GM21825 (cell line): ENCODE results near the gene SLC27A1.

ENCODE experiments used
- ATAC-seq: cut with Tn5 transposase; IDR thresholded peaks from one replicate; pipeline ENCODE4 v1.9.1; 2021; ENCODE audit warnings: mild to moderate bottlenecking, moderate library complexity; ENCODE audit not compliant: unreplicated experiment

SLC27A1 gene

DNA sequence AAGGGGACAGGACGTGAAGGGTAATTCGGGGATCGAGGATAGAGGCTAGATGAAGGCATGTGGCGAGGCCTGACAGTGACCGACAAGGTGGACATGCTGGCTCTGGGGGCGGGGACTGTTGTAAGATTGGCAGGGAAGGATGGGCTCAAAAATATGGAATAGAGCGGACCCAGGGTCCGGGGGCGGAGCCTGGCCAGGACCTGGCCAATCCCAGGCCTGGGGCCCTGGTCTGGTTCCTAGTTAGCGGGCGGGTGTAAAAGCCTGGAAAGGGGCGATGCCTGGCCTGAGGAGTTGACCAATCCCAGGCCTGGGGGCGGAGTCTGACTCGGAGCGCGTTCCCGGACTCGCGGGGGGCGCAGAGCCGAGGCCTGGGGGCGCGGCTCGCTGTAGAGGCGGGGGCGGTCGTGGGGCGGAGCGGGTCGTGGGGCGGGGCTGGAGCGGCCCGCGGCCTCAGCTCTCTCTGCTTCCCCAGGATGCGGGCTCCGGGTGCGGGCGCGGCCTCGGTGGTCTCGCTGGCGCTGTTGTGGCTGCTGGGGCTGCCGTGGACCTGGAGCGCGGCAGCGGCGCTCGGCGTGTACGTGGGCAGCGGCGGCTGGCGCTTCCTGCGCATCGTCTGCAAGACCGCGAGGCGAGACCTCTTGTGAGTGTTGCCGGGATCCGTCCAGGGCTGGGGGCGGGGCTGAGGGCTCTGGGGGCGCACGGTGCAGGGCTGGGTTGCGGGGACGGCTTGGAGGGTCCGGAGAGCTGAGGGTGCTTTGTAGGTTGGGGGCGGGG is at the start of gene SLC27A1:
Gene SLC27A1, plus strand, starts transcription at position 457 of the 774 bp plus-strand sequence. Its CDS starts 17 bp downstream, at position 474.
- peak; percentile 72 for ATAC-seq

GRCh38 chr19:17421942-17422341 is 48.4 kb upstream of the SLC27A1 start:
- ATAC-seq: no peak

- ATAC-seq: no peak
Observed at GRCh38 chr19:17423429-17424208, 46.7 kb upstream of the SLC27A1 start.

DNA sequence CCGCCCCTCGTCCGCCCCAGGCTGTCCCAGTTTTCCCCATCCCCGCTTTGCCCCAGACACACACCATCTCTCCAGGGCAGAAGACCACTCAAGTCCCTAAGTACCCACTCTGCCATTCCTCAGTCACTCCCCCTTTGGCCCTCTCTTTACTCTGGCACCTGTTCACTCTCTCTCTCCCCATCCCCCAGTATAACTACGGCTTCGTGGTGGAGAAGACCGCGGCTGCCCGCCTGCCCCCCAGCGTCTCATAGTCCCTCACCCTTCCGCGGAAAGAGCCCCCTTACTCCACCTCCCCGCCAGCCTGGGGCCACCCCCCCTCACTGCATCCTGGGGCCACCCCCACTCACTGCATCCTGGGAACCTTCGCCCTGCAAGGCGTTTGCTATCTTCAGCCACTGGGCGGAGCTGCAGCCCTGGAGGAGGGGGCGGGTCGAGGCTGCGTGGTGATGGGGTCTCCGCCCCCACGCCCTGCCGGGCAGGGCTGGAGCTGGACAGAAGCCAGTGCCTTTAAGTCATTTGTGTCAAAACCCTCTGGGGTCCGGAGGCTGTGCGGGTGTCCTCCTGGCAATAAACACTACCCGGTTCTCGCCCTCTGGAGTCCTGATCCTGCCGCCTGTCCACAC is 45.5 kb upstream of the SLC27A1 start:
- ATAC-seq: no peak

GRCh38 chr19:17429641-17430113 is 40.6 kb upstream of the SLC27A1 start:
- ATAC-seq: no peak

DNA sequence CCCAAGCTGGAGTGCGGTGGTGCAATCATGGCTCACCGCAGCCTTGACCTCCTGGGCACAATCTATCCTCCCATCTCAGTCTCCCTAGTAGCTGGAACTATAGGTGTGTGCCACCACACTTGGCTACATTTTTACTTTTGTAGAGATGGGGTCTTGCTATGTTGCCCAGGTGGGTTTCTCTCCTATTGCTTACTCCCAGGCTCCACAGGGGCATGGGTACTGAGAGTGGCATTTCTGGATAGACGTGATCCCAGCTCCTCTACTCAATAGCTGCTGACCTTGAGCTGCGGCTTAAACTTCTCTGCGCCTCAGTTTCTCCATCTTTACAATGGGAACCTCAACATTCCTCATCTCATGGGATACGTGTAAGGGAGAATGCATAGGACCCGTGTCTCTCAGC is 38.9 kb upstream of the SLC27A1 start:
- no peak for ATAC-seq

- no peak for ATAC-seq
Observed at GRCh38 chr19:17435218-17435617, 35.1 kb upstream of the SLC27A1 start.

DNA sequence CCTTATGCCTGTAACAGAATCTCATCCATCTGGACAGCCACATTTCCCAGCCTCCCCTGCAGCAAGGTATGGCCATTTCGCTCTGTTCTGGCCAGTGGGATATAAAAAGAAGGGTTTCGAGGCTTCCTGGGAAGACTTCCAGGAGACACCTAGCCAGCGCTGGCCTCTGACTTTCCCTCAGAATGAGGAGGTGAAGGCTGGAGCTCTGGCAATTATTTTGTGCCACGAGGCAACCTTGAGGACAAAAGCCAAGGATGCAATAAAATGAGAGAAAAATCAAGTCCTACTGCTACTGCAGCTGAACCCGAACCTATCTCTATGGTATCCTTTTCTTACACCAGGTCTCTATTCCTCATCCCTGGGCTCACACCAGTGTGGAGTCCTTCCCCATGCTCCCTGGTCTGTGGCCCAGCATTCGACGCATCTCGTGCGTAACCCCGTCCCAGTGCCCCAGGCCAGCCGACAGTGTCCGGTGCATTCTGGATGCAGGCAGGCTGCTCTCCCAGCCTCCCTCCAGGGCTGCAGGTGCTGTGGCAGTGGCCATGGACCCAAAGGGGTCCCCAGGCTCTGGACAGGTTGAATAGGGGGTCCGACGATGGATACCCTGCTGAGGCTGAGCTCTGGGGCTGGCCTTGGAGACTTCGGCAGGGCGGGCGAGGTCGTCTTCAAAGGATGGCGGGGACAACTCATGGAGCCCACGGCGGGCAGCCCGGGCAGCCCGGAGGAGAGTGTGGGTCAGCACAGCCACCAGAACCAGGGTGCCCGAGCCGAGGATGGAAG is 34.0 kb upstream of the SLC27A1 start:
- ATAC-seq: no peak

DNA sequence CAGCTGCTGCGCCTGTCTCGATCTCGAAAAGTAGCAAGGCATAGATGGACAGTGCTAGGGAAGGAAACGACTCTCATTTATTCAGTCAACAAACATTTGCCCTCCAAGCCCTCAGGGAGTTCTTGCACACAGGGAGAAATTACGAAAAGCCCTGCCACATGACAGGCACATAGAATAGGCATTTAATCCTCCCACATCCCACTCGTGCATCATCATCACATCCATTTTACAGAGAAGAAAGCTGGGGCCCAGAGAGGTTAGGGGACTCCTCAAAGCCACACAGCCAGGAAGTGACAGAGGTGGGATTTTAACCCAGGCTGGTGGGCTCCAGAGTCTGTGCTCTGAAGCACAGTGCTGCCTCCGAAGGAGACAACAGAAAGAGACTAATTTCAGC is 33.5 kb upstream of the SLC27A1 start:
- ATAC-seq: no peak

DNA sequence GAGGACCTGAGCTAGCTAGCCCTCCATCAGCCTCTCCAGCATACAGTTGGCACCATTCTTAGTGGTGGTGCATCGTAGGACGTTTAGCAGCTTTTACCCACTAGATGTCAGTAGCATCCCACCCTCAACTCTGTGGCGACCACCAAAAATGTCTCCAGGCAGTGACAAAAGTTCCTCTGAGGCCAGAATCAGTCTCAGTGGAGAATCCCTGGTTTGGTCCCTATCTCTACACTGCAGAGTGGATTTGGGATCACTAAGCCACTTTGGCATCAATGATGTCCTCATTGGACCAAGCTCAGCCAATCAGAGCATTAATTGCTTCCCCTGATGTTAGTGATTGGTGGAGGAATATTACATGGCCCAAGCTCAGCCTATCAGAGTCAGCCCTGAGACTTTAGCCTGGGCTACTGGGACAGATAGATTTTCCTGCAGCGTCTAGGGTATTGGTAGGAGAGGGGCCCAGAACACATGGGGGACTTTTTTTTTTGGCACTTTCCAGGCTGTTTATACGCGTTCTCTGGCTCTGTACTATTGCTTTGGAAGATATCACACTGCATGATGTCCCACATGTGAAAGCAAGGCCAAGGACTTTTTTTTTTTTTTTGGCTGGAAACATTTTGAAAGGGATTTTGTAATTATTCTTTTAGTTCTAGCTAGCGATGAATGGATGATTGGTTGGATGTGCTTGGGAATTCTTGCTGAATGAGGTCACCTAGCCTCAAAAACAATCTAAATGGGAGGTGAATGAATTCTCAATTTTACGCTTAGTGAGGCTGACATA is 28.9 kb upstream of the SLC27A1 start:
- ATAC-seq: no peak

GRCh38 chr19:17445526-17446165 is 24.7 kb upstream of the SLC27A1 start:
- ATAC-seq: no peak

GRCh38 chr19:17447704-17448130 is 22.6 kb upstream of the SLC27A1 start:
- no peak for ATAC-seq

- ATAC-seq: no peak
Observed at GRCh38 chr19:17448131-17448967, 22.0 kb upstream of the SLC27A1 start, which contains the start of gene TMEM221. Gene TMEM221 (minus strand): TSS chr19:17448668. CDS start chr19:17448462, 206 bp downstream.

- no peak for ATAC-seq
Observed at GRCh38 chr19:17450264-17451075, 19.9 kb upstream of the SLC27A1 start.

- ATAC-seq: no peak
Observed at GRCh38 chr19:17451820-17452219, 18.5 kb upstream of the SLC27A1 start.

- ATAC-seq: no peak
Observed at GRCh38 chr19:17454576-17455071, 15.7 kb upstream of the SLC27A1 start.

DNA sequence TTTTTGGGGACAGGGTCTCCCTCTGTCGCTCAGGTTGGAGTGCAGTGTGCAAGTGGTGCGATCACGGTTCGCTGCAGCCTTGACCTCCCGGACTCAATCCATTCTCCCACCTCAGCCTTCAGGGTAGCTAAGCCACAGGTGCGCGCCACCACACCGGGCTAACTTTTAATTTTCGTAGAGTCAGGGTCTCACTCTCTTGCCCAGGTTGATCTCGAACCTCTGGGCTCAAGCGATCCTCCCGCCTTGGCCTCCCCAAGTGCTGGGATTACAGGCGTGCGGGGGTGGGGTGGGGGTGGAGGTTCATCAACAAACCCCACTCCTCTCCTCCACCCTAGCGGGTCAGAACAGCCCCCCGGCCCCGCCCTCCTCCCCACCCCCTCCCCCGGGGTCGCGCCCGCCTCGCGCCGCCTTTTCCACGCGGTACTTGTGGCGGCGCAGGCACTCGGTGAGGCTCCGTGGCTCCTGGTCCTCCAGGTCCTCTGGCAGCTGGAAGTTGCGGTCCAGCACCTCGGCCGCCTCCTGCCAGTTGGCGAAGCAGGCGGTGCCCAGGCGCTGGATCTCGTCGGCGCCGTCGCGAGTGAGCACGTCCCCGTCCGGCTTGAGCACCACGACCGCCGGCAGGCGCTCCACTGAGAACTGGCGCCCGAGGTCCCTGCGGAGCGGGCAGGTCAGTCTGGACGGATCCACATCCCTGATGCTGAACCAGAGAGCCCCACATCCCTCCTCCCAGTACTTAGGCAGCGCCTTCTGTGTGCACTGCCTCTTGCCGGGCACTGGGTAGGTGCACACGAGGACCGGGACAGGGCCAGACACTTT is 14.8 kb upstream of the SLC27A1 start:
- ATAC-seq: no peak
